Pancreas (tissue), 10 donors: ENCODE results near the gene DDX10. TPM values are rescaled to one million over a fixed set of nuclear protein-coding genes. Genes with fewer than 3 reads are reported as not detected.

Experiments
- ATAC-seq, 4 donors: fragments of 200-7000 bp; cut with Tn5 transposase; one replicate each; pipeline versions ENCODE4 v1.8.0 to v1.9.1; 2020; ENCODE audit warnings: mild to moderate bottlenecking in 4 of 4, moderate library complexity in 4 of 4
- DNase-seq, 6 donors: peaks; one replicate each; pipeline ENCODE4 v3.0.0-alpha.2; 2020
- FAIRE-seq: peaks from 2 replicates; lab custom pipeline; 2012; peaks lifted over from hg19 to GRCh38; lab: Jason Lieb, UNC
- H3K27ac ChIP-seq, 4 donors: fragments of 200-600 bp; sonication (generic); 1 replicate in 3 of 4; 2 replicates in 1 of 4; pipeline versions ENCODE4 v1.5.0 to v1.8.0; 2020
- H3K27me3 ChIP-seq, 4 donors: fragments of 200-600 bp; one replicate each; pipeline ENCODE4 v1.8.0; 2021
- H3K36me3 ChIP-seq, 3 donors: fragments of 200-600 bp; sonication (generic) in 1 of 3; one replicate each; pipeline versions ENCODE4 v1.5.0 to v1.8.0; 2020 to 2021
- H3K4me1 ChIP-seq, 3 donors: fragments of 200-600 bp; one replicate each; pipeline ENCODE4 v1.8.0; 2021
- H3K4me3 ChIP-seq, 4 donors: fragments of 200-600 bp; sonication (generic) in 2 of 4; one replicate each; pipeline versions ENCODE4 v1.5.0 to v1.8.0; 2020 to 2021
- H3K9me3 ChIP-seq, 4 donors: fragments of 200-600 bp; one replicate each; pipeline ENCODE4 v1.8.0; 2021
- WGBS, 2 donors: extraction: QIAGEN DNeasy Blood & Tissue Kit; methylation state at CpG; one replicate each; pipeline ENCODE4 v1.1.7; 2013; 5-methylcytosine and 5-hydroxymethylcytosine counted together
- intact Hi-C, 3 donors: fragments of 100-400 bp; cut with DNase I; formaldehyde crosslinking; loops; one replicate each; pipeline versions ENCODE4 v1.11.1 to v1.14.2; 2022
- polyA plus RNA-seq, 2 donors: library from polyadenylated mRNA; stranded (reverse); fragments of 200-250 nt; gene quantifications; one replicate each; pipeline ENCODE4 v1.2.3, GENCODE V29; 2013
- total RNA-seq, 6 donors: library from RNA; stranded (reverse); fragmentation: NEBNext Ultra II Directional in 4 of 6; extraction: Animal tissue kit (Norgen Biotek cat#: 25700) in 4 of 6; gene quantifications; one replicate each; pipeline versions ENCODE4 v1.2.1 to v1.2.4, GENCODE V29; 2021 to 2023
- TF ChIP-seq, protein P1 (sequence below), 4 donors: fragments of 200-600 bp; sonication (generic) in 3 of 4; IDR thresholded peaks; one replicate each; pipeline versions ENCODE4 v1.5.0 to v1.8.0; 2021; ENCODE audit warnings: antibody characterized with exemption in 4 of 4
- donor health status: healthy with polysubstance abuse.
- donor health status: DM: no; HTN: no; CAD: no; lungs with moderate emphysema.
- donor health status: DM: no; HTN: no; CAD: no.
- donor health status: control.
- donor health status: control.
- donor health status: Bipolar disorder and iron deficiency.
- donor health status: DM: yes; HTN: yes; CAD: no.
- donor health status: DM: no; HTN: no; CAD: no.
- donor health status: DM: no; HTN: no; CAD: no.
- donor health status: DM: yes; HTN: yes; CAD: no.

DDX10 gene
- total and polyA plus RNA-seq, 8 donors: 10.9 to 18.4 (median 16.5) TPM

DNA sequence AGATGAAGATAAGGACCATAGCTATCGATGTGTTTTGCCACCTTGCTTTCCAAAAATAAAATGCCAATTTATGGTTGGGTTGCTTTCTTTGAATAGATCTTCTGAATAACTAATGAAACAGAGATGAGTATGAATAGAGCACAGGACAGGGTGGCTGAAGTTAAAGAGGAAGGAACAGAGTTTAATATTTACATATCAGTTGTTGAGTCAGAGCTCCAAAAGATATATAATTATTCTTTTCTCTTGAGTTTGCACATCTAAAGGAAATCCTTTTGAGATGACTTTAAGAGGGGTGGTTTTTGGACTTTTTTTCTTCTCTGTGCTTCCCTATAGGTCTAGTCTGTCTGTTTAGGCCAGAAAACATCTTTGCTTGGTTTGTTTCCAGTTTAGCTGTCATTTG, 115.2 kb downstream of the DDX10 start:
- intact Hi-C loops: no loop called here
- ATAC-seq (no peak), DNase-seq (no peak), FAIRE-seq (no peak)
- Histone ChIP-seq H3K4me1 (no peaks in the 10 kb centered on the region), H3K9me3 (no peaks in the 10 kb centered on the region), H3K36me3 (no peaks in the 10 kb centered on the region), H3K27ac (no peak overlapping the region), H3K4me3 (no peak overlapping the region), H3K27me3 (no peaks in the 10 kb centered on the region)
- WGBS, 2 donors: 94 to 98% methylated on average over 1 of the region's 1 CpG
- TF ChIP-seq, protein P1, sequence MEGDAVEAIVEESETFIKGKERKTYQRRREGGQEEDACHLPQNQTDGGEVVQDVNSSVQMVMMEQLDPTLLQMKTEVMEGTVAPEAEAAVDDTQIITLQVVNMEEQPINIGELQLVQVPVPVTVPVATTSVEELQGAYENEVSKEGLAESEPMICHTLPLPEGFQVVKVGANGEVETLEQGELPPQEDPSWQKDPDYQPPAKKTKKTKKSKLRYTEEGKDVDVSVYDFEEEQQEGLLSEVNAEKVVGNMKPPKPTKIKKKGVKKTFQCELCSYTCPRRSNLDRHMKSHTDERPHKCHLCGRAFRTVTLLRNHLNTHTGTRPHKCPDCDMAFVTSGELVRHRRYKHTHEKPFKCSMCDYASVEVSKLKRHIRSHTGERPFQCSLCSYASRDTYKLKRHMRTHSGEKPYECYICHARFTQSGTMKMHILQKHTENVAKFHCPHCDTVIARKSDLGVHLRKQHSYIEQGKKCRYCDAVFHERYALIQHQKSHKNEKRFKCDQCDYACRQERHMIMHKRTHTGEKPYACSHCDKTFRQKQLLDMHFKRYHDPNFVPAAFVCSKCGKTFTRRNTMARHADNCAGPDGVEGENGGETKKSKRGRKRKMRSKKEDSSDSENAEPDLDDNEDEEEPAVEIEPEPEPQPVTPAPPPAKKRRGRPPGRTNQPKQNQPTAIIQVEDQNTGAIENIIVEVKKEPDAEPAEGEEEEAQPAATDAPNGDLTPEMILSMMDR (IDR thresholded peaks at IDR 0.05): no peak

- ATAC-seq: no peak
- intact Hi-C loops: no loop called here
- no peaks in the 10 kb centered on the region for H3K9me3 ChIP-seq
- H3K4me1 ChIP-seq: no peaks in the 10 kb centered on the region
- 79 to 83% methylated on average over 2 of the region's 2 CpGs for WGBS, 2 donors
- TF ChIP-seq, protein P1 (IDR thresholded peaks at IDR 0.05): no peak
- no peak for DNase-seq
- no peaks in the 10 kb centered on the region for H3K36me3 ChIP-seq
- no peak overlapping the region for H3K27ac ChIP-seq
- FAIRE-seq: no peak
- H3K4me3 ChIP-seq: no peak overlapping the region
- no peaks in the 10 kb centered on the region for H3K27me3 ChIP-seq
These were observed 117.1 kb downstream of the DDX10 start for GRCh38 chr11:108781946-108782345.

DNA sequence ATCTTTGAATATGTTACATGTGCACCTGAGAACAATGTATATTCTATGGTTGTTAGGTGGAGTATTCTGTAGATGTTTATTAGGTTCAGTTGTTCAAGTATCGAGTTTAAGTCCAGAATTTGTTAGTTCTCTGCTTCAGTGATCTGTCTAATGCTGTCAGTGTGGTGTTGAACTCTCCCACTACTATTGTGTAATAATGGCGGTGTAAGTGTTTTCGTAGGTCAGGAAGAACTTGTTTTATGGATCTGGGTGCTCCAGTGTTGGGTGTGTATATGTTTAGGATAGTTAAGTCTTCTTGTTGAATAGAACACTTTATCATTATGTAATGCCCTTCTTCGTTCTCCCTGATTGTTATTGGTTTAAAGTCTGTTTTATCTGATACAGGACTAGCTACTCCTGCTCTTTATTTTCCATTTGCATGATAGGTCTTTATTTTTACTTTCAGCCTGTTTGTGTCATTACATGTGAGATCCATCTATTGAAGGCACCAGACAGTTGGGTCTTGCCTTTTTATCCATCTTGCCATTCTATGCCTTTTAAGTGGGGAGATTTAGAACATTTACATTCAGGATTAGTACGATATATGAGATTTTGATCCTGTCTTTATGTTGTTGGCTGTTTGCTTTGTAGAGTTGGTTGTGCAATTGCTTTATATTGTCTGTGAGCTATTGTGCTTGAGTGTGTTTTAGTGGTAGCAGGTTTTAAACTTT, 121.6 kb downstream of the DDX10 start:
- Histone ChIP-seq H3K4me3 (no peak overlapping the region), H3K36me3 (no peaks in the 10 kb centered on the region), H3K9me3 (no peaks in the 10 kb centered on the region), H3K27ac (no peak overlapping the region), H3K27me3 (no peaks in the 10 kb centered on the region), H3K4me1 (no peaks in the 10 kb centered on the region)
- DNase-seq (no peak), ATAC-seq (no peak), FAIRE-seq (no peak)
- TF ChIP-seq, protein P1 (IDR thresholded peaks at IDR 0.05): no peak
- intact Hi-C loops: no loop called here
- 80 to 89% methylated on average over 5 of the region's 5 CpGs for WGBS, 2 donors

DNA sequence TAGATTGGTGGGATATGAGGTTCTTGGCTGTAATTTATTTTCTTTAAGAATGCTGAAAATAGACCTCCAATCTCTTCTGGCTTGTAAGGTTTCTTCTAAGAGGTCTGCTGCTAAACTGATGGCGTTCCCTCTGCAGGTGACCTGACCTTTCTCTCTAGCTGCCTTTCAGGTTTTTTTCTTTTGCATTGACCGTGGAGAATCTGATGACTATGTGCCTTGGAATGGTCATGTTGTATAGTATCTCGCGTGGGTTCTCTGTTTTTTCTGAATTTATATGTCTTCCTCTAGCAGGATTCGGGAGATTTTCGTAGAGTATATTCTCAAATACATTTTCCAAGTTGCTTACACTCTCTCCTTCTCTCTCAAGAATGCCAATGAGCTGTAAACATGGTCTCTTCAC, 122.2 kb downstream of the DDX10 start:
- H3K27ac ChIP-seq: no peak overlapping the region

More for the DNA sequence above, 122.2 kb downstream of the DDX10 start:
- H3K36me3 ChIP-seq: no peaks in the 10 kb centered on the region
- FAIRE-seq (no peak), ATAC-seq (no peak), DNase-seq (no peak)
- H3K27me3 ChIP-seq: no peaks in the 10 kb centered on the region
- no peaks in the 10 kb centered on the region for H3K9me3 ChIP-seq
- TF ChIP-seq, protein P1 (IDR thresholded peaks at IDR 0.05): no peak
- no peak overlapping the region for H3K4me3 ChIP-seq
- H3K4me1 ChIP-seq: no peaks in the 10 kb centered on the region
- 92 to 93% methylated on average over 6 of the region's 6 CpGs for WGBS, 2 donors
- intact Hi-C loops: no loop called here
